ENCODE measurements around the gene ZNF625.

DNA sequence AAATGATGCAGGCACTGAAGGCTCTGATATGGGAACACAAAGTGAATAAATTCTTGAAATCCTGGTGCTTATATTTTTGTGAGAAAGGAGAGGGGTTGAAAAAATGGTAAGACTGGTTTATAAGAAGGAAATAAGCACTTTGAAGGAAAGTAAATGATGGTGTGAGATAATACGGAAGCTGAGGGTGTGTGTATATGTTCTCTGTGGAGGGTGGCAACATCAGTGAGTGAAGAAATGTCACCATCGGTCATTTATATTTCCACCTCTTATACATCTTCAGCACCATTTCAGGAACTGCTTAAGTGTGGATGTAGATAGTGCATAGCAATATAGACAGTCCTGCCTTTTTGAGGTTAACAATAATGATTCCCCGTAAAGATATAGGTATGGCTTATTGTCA is 23.8 kb upstream of the ZNF625 start:
- TF ChIP-seq, protein P1, sequence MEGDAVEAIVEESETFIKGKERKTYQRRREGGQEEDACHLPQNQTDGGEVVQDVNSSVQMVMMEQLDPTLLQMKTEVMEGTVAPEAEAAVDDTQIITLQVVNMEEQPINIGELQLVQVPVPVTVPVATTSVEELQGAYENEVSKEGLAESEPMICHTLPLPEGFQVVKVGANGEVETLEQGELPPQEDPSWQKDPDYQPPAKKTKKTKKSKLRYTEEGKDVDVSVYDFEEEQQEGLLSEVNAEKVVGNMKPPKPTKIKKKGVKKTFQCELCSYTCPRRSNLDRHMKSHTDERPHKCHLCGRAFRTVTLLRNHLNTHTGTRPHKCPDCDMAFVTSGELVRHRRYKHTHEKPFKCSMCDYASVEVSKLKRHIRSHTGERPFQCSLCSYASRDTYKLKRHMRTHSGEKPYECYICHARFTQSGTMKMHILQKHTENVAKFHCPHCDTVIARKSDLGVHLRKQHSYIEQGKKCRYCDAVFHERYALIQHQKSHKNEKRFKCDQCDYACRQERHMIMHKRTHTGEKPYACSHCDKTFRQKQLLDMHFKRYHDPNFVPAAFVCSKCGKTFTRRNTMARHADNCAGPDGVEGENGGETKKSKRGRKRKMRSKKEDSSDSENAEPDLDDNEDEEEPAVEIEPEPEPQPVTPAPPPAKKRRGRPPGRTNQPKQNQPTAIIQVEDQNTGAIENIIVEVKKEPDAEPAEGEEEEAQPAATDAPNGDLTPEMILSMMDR (IDR thresholded peaks at IDR 0.05; ENCODE audit: insufficient read depth, low read length) = no peak
- no peak for TF ChIP-seq GABPA (IDR thresholded peaks at IDR 0.05; ENCODE audit: low read depth)
- TF ChIP-seq POLR2AphosphoS5 (IDR thresholded peaks at IDR 0.05; ENCODE audit: low read depth) = no peak
- TF ChIP-seq SPI1 (IDR thresholded peaks at IDR 0.05; ENCODE audit: borderline replicate concordance, low read depth) = no peak

Data from HL-60 (cell line).